A673 (cell line): ENCODE results near the gene IL1RAPL1. TPM values are rescaled to one million over a fixed set of nuclear protein-coding genes. Genes with fewer than 3 reads are reported as not detected.

Experiments used
- BruUV-seq: library from RNA; stranded (reverse); fragments of 400-500 nt; replicated peaks from 2 replicates; lab custom pipeline; 2021; lab: Mats Ljungman, UMichigan
- CTCF ChIA-PET: fragments of 300-600 bp; sonication (Branson Sonifier 250); formaldehyde crosslinking; loops from one replicate; lab custom pipeline; 2022; ENCODE audit warnings: antibody characterized with exemption; lab: Charles Lee
- POLR2A ChIA-PET: fragments of 300-600 bp; sonication (Branson Sonifier 250); formaldehyde crosslinking; loops from one replicate; lab custom pipeline; 2022; ENCODE audit warnings: antibody characterized with exemption; ENCODE audit not compliant: low non-redundant PET; lab: Charles Lee
- DNase-seq: peaks from one replicate; pipeline ENCODE4 v3.0.0-alpha.2; 2015; ENCODE audit warnings: low spot score
- H3K27ac ChIP-seq: fragments of 200-600 bp; sonication (generic); 2 replicates; pipeline ENCODE4 v1.5.1; 2016; ENCODE audit warnings: mixed run types, low read depth, mild to moderate bottlenecking, mixed read lengths, antibody characterized with exemption, low read length; ENCODE audit not compliant: poor library complexity, severe bottlenecking
- H3K27me3 ChIP-seq: fragments of 200-600 bp; sonication (generic); replicated peaks from 2 replicates; pipeline ENCODE4 v1.6.1; 2017; ENCODE audit warnings: mixed run types, low read depth, mild to moderate bottlenecking, mixed read lengths, antibody characterized with exemption, low read length; ENCODE audit not compliant: insufficient read depth, poor library complexity
- H3K36me3 ChIP-seq: fragments of 200-600 bp; sonication (generic); 2 replicates; pipeline ENCODE4 v1.6.1; 2016; ENCODE audit warnings: mixed run types, mild to moderate bottlenecking, mixed read lengths, antibody characterized with exemption, low read length; ENCODE audit not compliant: insufficient read depth, poor library complexity, severe bottlenecking
- H3K4me1 ChIP-seq: fragments of 200-600 bp; sonication (generic); 2 replicates; pipeline ENCODE4 v1.6.1; 2017; ENCODE audit warnings: mixed run types, mild to moderate bottlenecking, mixed read lengths, antibody characterized with exemption, low read length; ENCODE audit not compliant: insufficient read depth, poor library complexity, severe bottlenecking
- H3K4me3 ChIP-seq: fragments of 200-600 bp; sonication (generic); 2 replicates; pipeline ENCODE4 v1.5.1; 2016; ENCODE audit warnings: low read depth, mixed run types, mild to moderate bottlenecking, mixed read lengths, low read length; ENCODE audit not compliant: poor library complexity, severe bottlenecking
- H3K9me3 ChIP-seq: fragments of 200-600 bp; sonication (generic); 2 replicates; pipeline ENCODE4 v1.6.1; 2016; ENCODE audit warnings: mixed run types, low read depth, mild to moderate bottlenecking, mixed read lengths, antibody characterized with exemption, low read length; ENCODE audit not compliant: poor library complexity, severe bottlenecking
- EZH2 ChIP-seq: fragments of 200-600 bp; sonication (generic); IDR thresholded peaks from 2 replicates; pipeline ENCODE4 v1.6.1; 2017; ENCODE audit warnings: borderline replicate concordance, low read depth, mild to moderate bottlenecking, mixed read lengths, antibody characterized with exemption, low read length; ENCODE audit not compliant: poor library complexity, severe bottlenecking
- intact Hi-C: fragments of 100-400 bp; cut with micrococcal nuclease; formaldehyde crosslinking; loops from one replicate; pipeline ENCODE4 v1.10.0; 2022; ENCODE audit not compliant: unreplicated experiment
- total RNA-seq: library from RNA; stranded (reverse); gene quantifications from 2 replicates; pipeline ENCODE4 v1.2.3, GENCODE V29; 2021
- TF ChIP-seq, protein P1 (sequence below): fragments of 300-800, 200-600 bp; sonication (generic); conservative IDR thresholded peaks from 2 replicates; pipeline ENCODE4 v1.5.1; 2017; ENCODE audit warnings: low read depth, mild to moderate bottlenecking, antibody characterized with exemption, low read length, moderate library complexity, mixed read lengths

The IL1RAPL1 gene
- total RNA-seq, 1 experiment from 2014 or later = 0.21 TPM

DNA sequence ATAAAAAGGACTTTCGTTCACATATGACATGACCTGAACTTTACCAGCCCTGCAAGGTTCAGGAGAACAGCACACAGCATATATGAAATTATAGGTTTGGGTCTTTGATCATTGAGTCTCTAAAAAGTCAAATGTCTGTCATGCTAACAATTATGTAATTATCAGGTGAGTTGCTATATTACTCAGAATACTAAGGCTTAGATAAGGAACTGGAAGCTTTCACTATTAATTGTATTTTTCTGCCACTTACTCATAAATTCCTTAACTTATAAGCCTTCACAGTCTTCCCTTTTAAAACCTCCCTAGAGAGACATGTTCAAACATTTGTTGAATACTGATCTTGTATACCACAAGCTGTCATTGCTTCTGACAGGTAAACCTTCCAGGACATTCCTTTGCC lies 1335.4 kb downstream of the IL1RAPL1 start:
- Histone ChIP-seq H3K27me3 (no peaks in the 10 kb centered on the region), H3K36me3 (no peaks in the 10 kb centered on the region), H3K27ac (no peak overlapping the region), H3K9me3 (no peaks in the 10 kb centered on the region), H3K4me3 (no peak overlapping the region), H3K4me1 (no peaks in the 10 kb centered on the region)
- BruUV-seq = no TSS peak
- POLR2A ChIA-PET = no interaction called here
- no peak for TF ChIP-seq EZH2
- TF ChIP-seq, protein P1, sequence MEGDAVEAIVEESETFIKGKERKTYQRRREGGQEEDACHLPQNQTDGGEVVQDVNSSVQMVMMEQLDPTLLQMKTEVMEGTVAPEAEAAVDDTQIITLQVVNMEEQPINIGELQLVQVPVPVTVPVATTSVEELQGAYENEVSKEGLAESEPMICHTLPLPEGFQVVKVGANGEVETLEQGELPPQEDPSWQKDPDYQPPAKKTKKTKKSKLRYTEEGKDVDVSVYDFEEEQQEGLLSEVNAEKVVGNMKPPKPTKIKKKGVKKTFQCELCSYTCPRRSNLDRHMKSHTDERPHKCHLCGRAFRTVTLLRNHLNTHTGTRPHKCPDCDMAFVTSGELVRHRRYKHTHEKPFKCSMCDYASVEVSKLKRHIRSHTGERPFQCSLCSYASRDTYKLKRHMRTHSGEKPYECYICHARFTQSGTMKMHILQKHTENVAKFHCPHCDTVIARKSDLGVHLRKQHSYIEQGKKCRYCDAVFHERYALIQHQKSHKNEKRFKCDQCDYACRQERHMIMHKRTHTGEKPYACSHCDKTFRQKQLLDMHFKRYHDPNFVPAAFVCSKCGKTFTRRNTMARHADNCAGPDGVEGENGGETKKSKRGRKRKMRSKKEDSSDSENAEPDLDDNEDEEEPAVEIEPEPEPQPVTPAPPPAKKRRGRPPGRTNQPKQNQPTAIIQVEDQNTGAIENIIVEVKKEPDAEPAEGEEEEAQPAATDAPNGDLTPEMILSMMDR = no peak
- CTCF ChIA-PET = no interaction called here
- DNase-seq = no peak
- intact Hi-C loops = loop anchor here (10.0 kb wide), 1 partner anchor 582 kb away; no protein-coding TSS in a partner anchor

- TF ChIP-seq EZH2 = no peak
- TF ChIP-seq, protein P1 = no peak
- intact Hi-C loops = loop anchor here (10.0 kb wide), 1 partner anchor 579 kb away; no protein-coding TSS in a partner anchor
- BruUV-seq = no TSS peak
- Histone ChIP-seq H3K4me3 (no peak overlapping the region), H3K27ac (no peak overlapping the region), H3K36me3 (no peaks in the 10 kb centered on the region), H3K27me3 (no peaks in the 10 kb centered on the region), H3K4me1 (no peaks in the 10 kb centered on the region), H3K9me3 (no peaks in the 10 kb centered on the region)
- DNase-seq = no peak
- CTCF ChIA-PET = no interaction called here
- POLR2A ChIA-PET = no interaction called here
Measured at GRCh38 chrX:29926056-29926455, 1338.8 kb downstream of the IL1RAPL1 start.

- TF ChIP-seq, protein P1 = no peak
- POLR2A ChIA-PET = no interaction called here
- H3K36me3 ChIP-seq = no peaks in the 10 kb centered on the region
Measured at GRCh38 chrX:29926659-29927058, 1339.4 kb downstream of the IL1RAPL1 start.

More at GRCh38 chrX:29926659-29927058, 1339.4 kb downstream of the IL1RAPL1 start:
- Histone ChIP-seq H3K27me3 (no peaks in the 10 kb centered on the region), H3K4me1 (no peaks in the 10 kb centered on the region), H3K4me3 (no peak overlapping the region), H3K27ac (no peak overlapping the region), H3K9me3 (no peaks in the 10 kb centered on the region)
- BruUV-seq = no TSS peak
- DNase-seq = no peak
- CTCF ChIA-PET = no interaction called here
- intact Hi-C loops = loop anchor here (10.0 kb wide), 1 partner anchor 578 kb away; no protein-coding TSS in a partner anchor
